ENCODE data around the gene COLEC12. TPM values are rescaled to one million over a fixed set of nuclear protein-coding genes. Genes with fewer than 3 reads are reported as not detected.

Gene COLEC12
- total RNA-seq, 2 experiments from 2014 or later, result not detected

- intact Hi-C loops (cut with DNase I, micrococcal nuclease), result no loop called here
- Histone ChIP-seq H3K4me3 (ENCODE audit: low read length) (no peak overlapping the region), H3K27me3 (ENCODE audit: control insufficient read depth in 1 of 2, insufficient read depth in 2 of 2, low read length in 2 of 2) (peaks cover 0 to 4% of the 10 kb centered on the region in 2 experiments), H3K4me1 (ENCODE audit: insufficient read depth, low read length) (no peaks in the 10 kb centered on the region), H3K27ac (ENCODE audit: low read depth in 1 of 2, low read length in 2 of 2) (no peak overlapping the region), H3K9me3 (ENCODE audit: control insufficient read depth in 1 of 2, insufficient read depth in 1 of 2, low read length in 2 of 2) (peaks cover 0 to 12% of the 10 kb centered on the region in 2 experiments), H3K36me3 (ENCODE audit: insufficient read depth, low read length) (no peaks in the 10 kb centered on the region)
- no peak overlapping the region for H3K27ac Mint-ChIP-seq
- no peak overlapping the region for H3K4me3 Mint-ChIP-seq
- no peaks in the 10 kb centered on the region for H3K36me3 Mint-ChIP-seq (ENCODE audit: low read depth)
- H3K9me3 Mint-ChIP-seq, result peaks cover 4% of the 10 kb centered on the region
- TF ChIP-seq CTCF (IDR thresholded peaks at IDR 0.05), result no peak
- CTCF ChIA-PET, result no interaction called here
- POLR2A ChIA-PET, result no interaction called here
- no peaks in the 10 kb centered on the region for H3K4me1 Mint-ChIP-seq (ENCODE audit: low read depth)
- DNase-seq, result no peak
- ATAC-seq (ENCODE audit: poor library complexity), result no peak
- H3K27me3 Mint-ChIP-seq, result peaks cover 21% of the 10 kb centered on the region
These were observed 98.4 kb downstream of the COLEC12 start for GRCh38 chr18:402129-402528.

GRCh38 chr18:400456-400855, 100.0 kb downstream of the COLEC12 start:
- no peak overlapping the region for H3K27ac Mint-ChIP-seq
- no peaks in the 10 kb centered on the region for H3K36me3 Mint-ChIP-seq (ENCODE audit: low read depth)
- Histone ChIP-seq H3K36me3 (ENCODE audit: insufficient read depth, low read length) (no peaks in the 10 kb centered on the region), H3K27ac (ENCODE audit: low read depth in 1 of 2, low read length in 2 of 2) (no peak overlapping the region), H3K4me3 (ENCODE audit: low read length) (no peak overlapping the region), H3K9me3 (ENCODE audit: control insufficient read depth in 1 of 2, insufficient read depth in 1 of 2, low read length in 2 of 2) (peaks cover 0 to 3% of the 10 kb centered on the region in 2 experiments), H3K4me1 (ENCODE audit: insufficient read depth, low read length) (no peaks in the 10 kb centered on the region), H3K27me3 (ENCODE audit: control insufficient read depth in 1 of 2, insufficient read depth in 2 of 2, low read length in 2 of 2) (peaks cover 0 to 4% of the 10 kb centered on the region in 2 experiments)
- peaks cover 18% of the 10 kb centered on the region for H3K27me3 Mint-ChIP-seq
- CTCF ChIA-PET, result no interaction called here
- intact Hi-C loops (cut with DNase I, micrococcal nuclease), result no loop called here
- DNase-seq (peak in 2 of 14 experiments; percentile 12 to 33), ATAC-seq (ENCODE audit: poor library complexity) (no peak)
- POLR2A ChIA-PET, result no interaction called here
- peaks cover 4% of the 10 kb centered on the region for H3K9me3 Mint-ChIP-seq
- H3K4me3 Mint-ChIP-seq, result no peak overlapping the region
- H3K4me1 Mint-ChIP-seq (ENCODE audit: low read depth), result no peaks in the 10 kb centered on the region
- TF ChIP-seq CTCF (IDR thresholded peaks at IDR 0.05), result no peak

GRCh38 chr18:399631-400135, 100.8 kb downstream of the COLEC12 start:
- POLR2A ChIA-PET, result interaction anchor here (0.6 kb wide), 1 partner anchor 11 kb away, joined by 3 read pairs; no protein-coding TSS in a partner anchor
- DNase-seq (no peak), ATAC-seq (ENCODE audit: poor library complexity) (no peak)
- no peaks in the 10 kb centered on the region for H3K36me3 ChIP-seq (ENCODE audit: insufficient read depth, low read length)
- Mint-ChIP-seq H3K36me3 (ENCODE audit: low read depth) (no peaks in the 10 kb centered on the region), H3K27ac (no peak overlapping the region), H3K4me3 (no peak overlapping the region), H3K27me3 (peaks cover 18% of the 10 kb centered on the region), H3K9me3 (no peaks in the 10 kb centered on the region), H3K4me1 (ENCODE audit: low read depth) (no peaks in the 10 kb centered on the region)
- no peak for TF ChIP-seq CTCF (IDR thresholded peaks at IDR 0.05)
- H3K4me3 ChIP-seq (ENCODE audit: low read length), result no peak overlapping the region
- CTCF ChIA-PET, result no interaction called here
- no peak overlapping the region for H3K27ac ChIP-seq (ENCODE audit: low read depth in 1 of 2, low read length in 2 of 2)
- H3K9me3 ChIP-seq (ENCODE audit: control insufficient read depth in 1 of 2, insufficient read depth in 1 of 2, low read length in 2 of 2), result peaks cover 0 to 3% of the 10 kb centered on the region in 2 experiments
- H3K4me1 ChIP-seq (ENCODE audit: insufficient read depth, low read length), result no peaks in the 10 kb centered on the region
- H3K27me3 ChIP-seq (ENCODE audit: control insufficient read depth in 1 of 2, insufficient read depth in 2 of 2, low read length in 2 of 2), result peaks cover 3 to 4% of the 10 kb centered on the region in 2 experiments
- intact Hi-C loops (cut with DNase I, micrococcal nuclease), result no loop called here

Data from CD4-positive, alpha-beta T cell (primary cell).